Esophagus squamous epithelium (tissue), 5 donors: ENCODE results near the gene CSMD2. TPM values are rescaled to one million over a fixed set of nuclear protein-coding genes. Genes with fewer than 3 reads are reported as not detected.

ENCODE experiments used
- DNase-seq: peaks from one replicate; lab custom pipeline; 2025; lab: John Stamatoyannopoulos, UW
- H3K27ac ChIP-seq, 4 donors: fragments of 200-600 bp; sonication (generic); one replicate each; pipeline ENCODE4 v1.5.1; 2016 to 2019; ENCODE audit warnings: mild to moderate bottlenecking in 1 of 4
- H3K27me3 ChIP-seq, 4 donors: fragments of 200-600 bp; sonication (generic); 1 replicate in 3 of 4; 2 replicates in 1 of 4; pipeline versions ENCODE4 v1.5.1 to v1.6.0; 2017 to 2021; ENCODE audit warnings: antibody characterized with exemption in 1 of 4
- H3K36me3 ChIP-seq, 3 donors: fragments of 200-600 bp; sonication (generic); one replicate each; pipeline ENCODE4 v1.5.1; 2016 to 2019
- H3K4me1 ChIP-seq, 3 donors: fragments of 200-600 bp; sonication (generic); one replicate each; pipeline ENCODE4 v1.5.1; 2017 to 2019
- H3K4me3 ChIP-seq, 4 donors: fragments of 200-600 bp; sonication (generic); 1 replicate in 3 of 4; 2 replicates in 1 of 4; pipeline ENCODE4 v1.5.1; 2016 to 2019; ENCODE audit warnings: mild to moderate bottlenecking in 2 of 4, moderate library complexity in 1 of 4
- H3K9me3 ChIP-seq, 3 donors: fragments of 200-600 bp; sonication (generic); one replicate each; pipeline ENCODE4 v1.5.1; 2016 to 2019
- CTCF ChIP-seq, 6 experiments: fragments of 450-650 bp in 4 of 6; fragments of 200-600 bp in 2 of 6; sonication (generic) in 2 of 6; IDR thresholded peaks; one replicate each; pipeline ENCODE4 v1.5.1; 2016 to 2019; ENCODE audit warnings: antibody characterized with exemption in 6 of 6, mild to moderate bottlenecking in 4 of 6, moderate library complexity in 4 of 6
- POLR2A ChIP-seq, 4 donors: fragments of 450-650 bp; IDR thresholded peaks; one replicate each; pipeline ENCODE4 v1.6.1; 2017; ENCODE audit warnings: antibody characterized with exemption in 4 of 4, mild to moderate bottlenecking in 4 of 4, moderate library complexity in 3 of 4
- WGBS, 2 donors: methylation state at CpG; one replicate each; pipeline ENCODE4 v1.1.5; 2018; 5-methylcytosine and 5-hydroxymethylcytosine counted together
- intact Hi-C: fragments of 100-400 bp; cut with DNase I; formaldehyde crosslinking; loops from one replicate; pipeline ENCODE4 v1.15.0; 2022
- total RNA-seq, 4 donors: library from RNA; depleted of rRNA; stranded (reverse); fragments of >200 nt; gene quantifications; one replicate each; pipeline ENCODE4 v1.1.0, GENCODE V29; 2016
- donor health status: DM: yes; HTN: yes; CAD: no.

Gene CSMD2
- total RNA-seq, 4 donors from 2014 or later = under 0.01 to 0.13 TPM; not detected in 2

GRCh38 chr1:33687000-33687399 is 478.0 kb downstream of the CSMD2 start:
- peaks cover 0 to 52% (median 0%) of the 10 kb centered on the region in 4 donors for H3K27me3 ChIP-seq
- no peak overlapping the region for H3K27ac ChIP-seq
- no peak for DNase-seq
- no peaks in the 10 kb centered on the region for H3K9me3 ChIP-seq
- intact Hi-C loops = no loop called here
- no peaks in the 10 kb centered on the region for H3K4me1 ChIP-seq
- no peaks in the 10 kb centered on the region for H3K36me3 ChIP-seq
- WGBS, 2 donors = 61 to 93% methylated on average over 1 of the region's 1 CpG
- H3K4me3 ChIP-seq = no peak overlapping the region
- TF ChIP-seq POLR2A (IDR thresholded peaks at IDR 0.05) = no peak
- TF ChIP-seq CTCF (IDR thresholded peaks at IDR 0.05) = no peak

DNA sequence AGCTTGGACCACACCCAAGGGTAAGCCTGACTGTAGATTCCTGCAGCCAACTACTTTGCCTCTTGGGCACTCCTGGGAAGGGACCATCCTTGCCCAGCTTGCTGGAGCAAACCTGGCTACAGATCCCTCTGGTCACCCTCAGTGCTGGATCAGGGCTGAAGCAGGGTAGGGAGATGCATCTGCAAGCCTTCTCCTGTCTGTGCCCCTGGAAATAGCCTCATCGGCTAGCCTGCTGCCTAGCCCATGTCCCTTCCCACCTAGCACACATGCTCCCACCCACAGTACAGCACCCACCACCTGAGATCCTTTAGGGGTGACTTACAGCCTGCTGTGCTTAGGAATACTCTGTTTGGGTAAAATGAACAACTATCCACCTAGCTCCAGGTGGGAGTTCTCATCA is 478.5 kb downstream of the CSMD2 start:
- Histone ChIP-seq H3K4me3 (no peak overlapping the region), H3K4me1 (no peaks in the 10 kb centered on the region), H3K36me3 (no peaks in the 10 kb centered on the region), H3K27ac (no peak overlapping the region), H3K27me3 (peaks cover 0 to 57% (median 0%) of the 10 kb centered on the region in 4 donors), H3K9me3 (no peaks in the 10 kb centered on the region)
- no peak for DNase-seq
- WGBS, 2 donors = 86 to 100% methylated on average over 1 of the region's 1 CpG
- intact Hi-C loops = no loop called here
- no peak for TF ChIP-seq CTCF (IDR thresholded peaks at IDR 0.05)
- TF ChIP-seq POLR2A (IDR thresholded peaks at IDR 0.05) = no peak

DNA sequence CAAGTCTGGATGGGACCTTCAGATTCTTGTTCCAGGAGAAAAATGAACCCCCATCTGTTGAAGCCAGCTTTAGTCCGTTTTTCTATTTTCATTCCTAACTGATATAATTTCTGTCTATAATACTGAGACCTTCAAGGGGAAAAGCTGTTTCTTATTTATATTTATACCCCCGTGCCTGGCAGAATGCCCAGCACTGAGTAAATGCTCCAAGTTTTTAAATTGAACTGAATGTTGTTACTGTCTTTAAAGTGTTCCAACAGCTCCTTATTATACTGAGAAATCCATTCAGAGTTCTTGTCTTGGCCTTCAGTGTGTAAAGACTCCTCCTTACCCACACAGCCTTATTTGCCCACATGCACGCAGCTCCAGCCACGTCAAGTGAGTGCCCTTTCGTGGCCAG is 479.8 kb downstream of the CSMD2 start:
- Histone ChIP-seq H3K27ac (no peak overlapping the region), H3K9me3 (no peaks in the 10 kb centered on the region), H3K36me3 (no peaks in the 10 kb centered on the region), H3K27me3 (peaks cover 0 to 62% (median 0%) of the 10 kb centered on the region in 4 donors), H3K4me3 (no peak overlapping the region), H3K4me1 (no peaks in the 10 kb centered on the region)
- 42 to 45% methylated on average over 5 of the region's 5 CpGs for WGBS, 2 donors
- DNase-seq = no peak
- intact Hi-C loops = no loop called here
- TF ChIP-seq POLR2A (IDR thresholded peaks at IDR 0.05) (no peak), CTCF (IDR thresholded peaks at IDR 0.05) (no peak)

GRCh38 chr1:33684396-33685179 is 480.4 kb downstream of the CSMD2 start:
- 73 to 74% methylated on average over 9 of the region's 9 CpGs for WGBS, 2 donors
- Histone ChIP-seq H3K4me1 (no peaks in the 10 kb centered on the region), H3K36me3 (no peaks in the 10 kb centered on the region), H3K27me3 (peaks cover 0 to 62% (median 0%) of the 10 kb centered on the region in 4 donors), H3K9me3 (no peaks in the 10 kb centered on the region), H3K27ac (no peak overlapping the region), H3K4me3 (no peak overlapping the region)
- DNase-seq = no peak
- TF ChIP-seq POLR2A (IDR thresholded peaks at IDR 0.05) (no peak), CTCF (IDR thresholded peaks at IDR 0.05) (no peak)
- intact Hi-C loops = no loop called here

- Histone ChIP-seq H3K27me3 (peaks cover 0 to 57% (median 0%) of the 10 kb centered on the region in 4 donors), H3K4me3 (no peak overlapping the region), H3K36me3 (no peaks in the 10 kb centered on the region), H3K9me3 (no peaks in the 10 kb centered on the region), H3K4me1 (no peaks in the 10 kb centered on the region), H3K27ac (no peak overlapping the region)
- TF ChIP-seq CTCF (IDR thresholded peaks at IDR 0.05) (no peak), POLR2A (IDR thresholded peaks at IDR 0.05) (no peak)
- DNase-seq = no peak
- intact Hi-C loops = no loop called here
- 39 to 52% methylated on average over 2 of the region's 2 CpGs for WGBS, 2 donors
These were observed 481.1 kb downstream of the CSMD2 start for GRCh38 chr1:33683913-33684312.
